Measurements from ENCODE around the gene TRMU.

GRCh38 chr22:46353483-46354105 lies 18.1 kb downstream of the TRMU start:
- no peak for TF ChIP-seq POLR2A (IDR thresholded peaks at IDR 0.05)
- no peak for TF ChIP-seq CTCF (IDR thresholded peaks at IDR 0.05 in 8 of 11, conservative IDR thresholded peaks at IDR 0.05 in 3 of 11)
